GM21825 (cell line): ENCODE data around the gene ANKS3.

ENCODE experiments used
- ATAC-seq: cut with Tn5 transposase; IDR thresholded peaks from one replicate; pipeline ENCODE4 v1.9.1; 2021; ENCODE audit warnings: mild to moderate bottlenecking, moderate library complexity; ENCODE audit not compliant: unreplicated experiment

Gene ANKS3

DNA sequence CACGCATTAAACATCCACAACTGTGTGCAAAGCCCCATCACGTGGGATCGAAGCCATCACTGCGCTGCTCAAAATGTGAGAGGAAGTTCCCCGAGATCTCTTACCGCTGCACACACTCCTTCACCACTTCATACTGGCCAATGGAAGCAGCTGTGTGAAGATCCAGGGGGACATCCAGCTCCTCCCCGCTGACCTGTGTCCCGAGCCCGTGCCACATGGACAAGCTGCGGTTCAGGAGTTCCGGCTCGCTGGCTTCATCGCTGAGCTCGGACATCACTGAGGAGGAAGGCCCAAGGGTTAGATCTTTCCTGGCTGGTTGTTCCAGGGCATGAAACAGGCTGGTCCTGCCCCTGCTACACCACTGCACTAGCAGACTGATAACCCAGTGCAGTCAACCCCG is 4.2 kb downstream of the ANKS3 start:
- no peak for ATAC-seq

DNA sequence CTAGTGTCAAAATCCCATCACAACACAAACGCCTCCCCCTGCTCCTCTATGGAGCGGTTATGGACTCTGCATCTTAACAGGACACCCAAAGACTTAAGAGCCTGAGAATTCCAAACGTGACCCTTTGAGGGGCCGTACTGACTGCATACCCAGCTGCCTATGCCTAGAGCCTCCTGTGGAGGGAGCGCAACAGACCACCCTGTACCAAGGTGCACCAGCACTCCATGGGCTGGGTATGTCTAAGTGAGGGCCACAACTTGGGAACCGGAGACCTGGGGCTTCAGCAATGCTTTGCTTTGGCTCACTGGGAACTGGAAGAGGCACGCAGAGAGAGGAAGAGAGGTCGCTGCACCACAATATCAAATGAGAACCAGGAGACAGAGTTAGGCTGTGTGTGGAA is 5.4 kb downstream of the ANKS3 start:
- no peak for ATAC-seq

DNA sequence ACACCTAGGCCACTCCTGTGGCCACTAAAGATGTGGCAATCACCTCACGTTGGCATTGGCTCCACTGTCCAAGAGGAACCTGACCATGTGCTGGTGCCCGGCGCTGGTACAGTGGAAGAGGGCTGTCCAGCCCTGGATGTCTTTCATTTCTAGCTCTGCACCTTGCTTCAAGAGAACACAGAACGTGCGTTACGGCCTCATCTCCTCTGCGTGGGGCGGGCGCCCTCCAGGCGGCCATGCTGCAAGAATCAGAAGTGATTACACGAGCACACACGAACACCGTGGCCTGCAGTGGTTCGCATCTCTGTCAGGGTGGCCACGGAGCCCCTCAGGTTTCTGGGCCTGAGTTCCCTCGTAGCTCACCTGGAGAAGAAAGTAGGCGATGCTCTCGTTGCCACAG is 7.5 kb downstream of the ANKS3 start:
- ATAC-seq, result no peak

DNA sequence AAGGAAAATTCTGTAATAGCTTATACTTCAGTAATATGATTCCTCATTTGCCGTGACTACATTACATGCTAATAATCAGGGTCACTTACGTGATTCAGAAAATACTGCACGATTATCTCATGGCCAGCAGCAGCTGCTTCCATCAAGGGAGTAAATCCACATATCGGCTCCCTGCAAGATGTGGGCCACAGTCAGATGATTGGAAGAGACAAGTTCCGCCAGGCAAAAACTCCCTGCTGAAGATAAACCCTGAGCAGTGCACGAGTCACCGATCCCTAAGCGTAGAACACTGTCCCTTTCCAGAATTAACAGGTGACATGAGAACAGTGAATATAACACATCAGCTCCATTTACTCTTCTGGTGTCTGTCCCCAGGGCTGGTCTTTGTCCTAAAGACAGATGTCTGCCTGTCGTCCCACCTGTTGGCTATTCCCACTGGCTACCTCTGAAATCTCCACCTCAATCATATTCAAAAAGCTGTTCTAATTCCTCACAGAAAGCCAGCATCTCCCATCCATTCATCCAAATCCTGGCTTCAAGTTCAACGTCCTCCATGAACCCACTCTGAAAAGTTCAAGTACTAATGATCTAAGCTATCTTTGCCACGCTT is 9.3 kb downstream of the ANKS3 start:
- ATAC-seq, result no peak

DNA sequence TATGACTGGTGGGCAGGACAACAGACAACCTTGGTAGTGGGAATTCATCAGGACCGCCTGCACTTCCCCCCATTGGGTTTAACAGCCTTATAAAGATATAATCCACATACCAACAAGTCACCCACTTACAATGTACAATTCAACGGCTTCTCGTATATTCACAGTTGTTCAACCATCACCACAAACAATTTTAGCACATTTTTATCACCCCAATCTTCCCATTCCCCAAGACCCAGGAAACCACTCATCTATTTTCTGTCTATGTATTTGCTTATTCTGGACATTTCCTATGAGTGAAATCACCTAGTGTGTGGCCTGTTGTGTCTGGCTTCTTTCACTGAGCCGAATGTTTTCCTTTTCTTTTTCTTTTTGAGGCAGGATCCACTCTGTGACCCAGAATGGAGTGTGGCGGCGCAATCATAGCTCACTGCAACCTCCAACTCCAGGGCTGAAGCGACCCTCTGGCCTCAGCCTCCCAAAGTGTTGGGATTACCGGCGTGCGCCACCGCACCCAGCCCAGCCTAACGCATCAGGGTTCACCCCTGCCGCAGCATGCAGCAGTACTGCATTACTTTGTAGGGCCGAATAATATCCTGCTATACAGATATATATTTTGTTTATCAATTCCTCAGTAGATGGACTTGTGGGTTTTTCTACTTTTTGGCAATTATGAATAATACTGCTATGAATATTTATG is 10.9 kb downstream of the ANKS3 start:
- no peak for ATAC-seq

DNA sequence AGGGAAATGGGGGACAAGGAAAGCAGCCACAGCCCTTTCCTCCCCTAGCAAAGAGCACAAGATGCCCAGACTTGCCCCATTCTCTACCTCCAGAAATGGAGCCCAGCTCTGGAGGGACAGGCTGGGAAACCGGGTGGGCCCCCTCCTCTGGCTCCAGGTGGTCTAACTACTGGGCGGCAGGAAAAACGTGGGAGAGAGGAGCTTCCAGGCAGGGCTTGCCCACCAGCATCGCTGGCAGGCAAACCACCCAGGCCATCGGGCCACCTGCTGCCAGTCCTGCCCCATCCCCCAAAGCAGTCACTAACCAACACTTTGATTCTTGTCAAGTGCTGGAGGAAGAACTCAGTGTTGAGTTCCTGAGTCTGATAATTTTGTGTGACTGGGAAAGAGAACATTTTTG is 15.6 kb downstream of the ANKS3 start:
- ATAC-seq, result no peak

DNA sequence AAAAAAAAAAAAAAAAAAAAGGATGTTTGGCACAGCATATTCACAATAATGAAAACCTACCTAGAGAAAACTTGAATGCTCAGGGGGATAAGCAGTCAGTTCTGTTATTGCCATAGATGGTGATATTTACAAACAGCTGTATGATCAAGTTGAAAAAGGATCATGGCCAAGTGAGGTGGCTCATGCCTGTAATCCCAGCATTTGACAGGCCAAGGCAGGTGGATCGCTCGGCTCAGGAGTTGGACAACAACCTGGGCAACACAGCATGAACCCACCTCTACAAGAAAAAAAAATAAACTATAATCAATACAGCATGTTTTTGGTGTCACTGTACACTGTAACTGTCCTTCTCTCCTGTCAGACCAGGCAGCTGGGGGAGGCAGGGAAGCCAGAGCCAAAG is 19.1 kb downstream of the ANKS3 start:
- no peak for ATAC-seq

DNA sequence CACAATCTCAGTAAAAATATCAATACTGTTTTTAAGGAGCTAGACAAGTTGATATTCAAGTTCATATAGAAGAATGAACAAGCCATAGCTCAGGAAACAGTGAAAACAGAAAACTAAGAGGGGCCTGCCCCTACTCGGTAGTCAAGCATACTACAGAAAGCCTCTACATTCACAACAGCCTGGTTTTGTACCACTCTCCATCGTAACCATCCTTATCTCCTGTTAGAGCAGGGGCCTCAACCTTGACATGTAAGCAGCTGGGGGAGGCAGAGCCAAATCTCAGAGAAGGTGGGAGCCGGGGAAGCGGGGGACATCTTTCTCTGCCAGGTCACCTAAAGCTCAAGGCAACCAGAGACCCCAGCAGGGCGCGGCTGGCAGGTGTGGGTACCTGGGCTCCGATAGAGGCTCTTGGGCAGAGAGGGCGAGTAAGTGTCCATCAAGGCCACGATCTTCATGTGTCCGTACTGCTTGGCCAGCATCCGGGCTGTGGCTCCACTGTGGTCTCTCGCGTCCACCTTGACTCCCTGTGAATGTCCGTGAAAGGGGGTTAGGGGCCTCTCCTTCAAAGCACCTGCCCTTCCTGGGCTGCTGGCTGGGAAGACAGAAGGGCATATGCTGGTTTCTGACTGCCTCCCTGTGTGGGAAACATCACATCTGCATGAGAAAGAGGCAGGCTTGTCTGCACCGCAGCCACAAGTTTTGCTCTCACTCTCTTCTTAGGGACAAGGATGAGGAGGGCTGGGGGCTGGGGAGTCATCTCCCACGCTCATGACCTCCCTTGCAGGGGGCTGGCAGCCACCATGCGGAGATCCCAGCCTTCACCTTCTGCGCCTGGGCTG is 20.2 kb downstream of the ANKS3 start:
- no peak for ATAC-seq

DNA sequence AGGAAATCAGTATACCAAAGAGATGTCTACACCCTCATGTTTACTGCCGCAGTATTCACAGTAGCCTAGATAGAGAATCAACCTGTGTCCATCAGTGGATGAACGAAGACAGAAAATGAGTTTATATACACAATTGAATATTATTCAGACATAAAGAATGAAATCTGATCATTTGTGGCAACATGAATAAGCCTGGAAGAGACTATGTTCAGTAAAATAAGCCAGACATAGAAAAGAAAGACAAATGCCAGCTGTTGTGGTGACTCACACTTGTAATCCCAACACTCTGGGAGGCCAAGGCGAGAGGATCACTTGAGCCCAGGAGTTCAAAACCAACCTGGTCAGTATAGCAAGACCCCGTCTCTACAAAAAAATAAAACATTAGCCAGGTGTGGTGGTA is 24.6 kb downstream of the ANKS3 start:
- no peak for ATAC-seq

DNA sequence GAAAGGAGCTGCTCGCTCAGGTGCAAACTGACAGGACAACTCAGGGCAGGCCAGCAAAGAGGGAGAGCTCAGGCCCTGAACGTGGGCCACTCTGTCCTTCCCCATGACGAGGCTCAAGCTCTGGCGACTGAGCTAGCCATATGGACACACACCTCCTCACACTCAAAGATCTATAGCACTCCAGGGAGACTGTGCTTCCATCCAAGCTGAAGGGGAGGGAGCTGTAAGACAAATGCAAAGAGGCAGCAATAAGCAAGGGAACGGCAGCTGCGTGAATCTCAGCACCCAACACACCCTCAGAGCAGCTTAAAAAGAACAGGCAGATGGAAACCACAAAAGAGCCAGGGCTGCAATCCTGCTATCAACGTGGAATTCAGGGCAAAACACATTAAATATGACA is 27.2 kb downstream of the ANKS3 start:
- ATAC-seq, result no peak

DNA sequence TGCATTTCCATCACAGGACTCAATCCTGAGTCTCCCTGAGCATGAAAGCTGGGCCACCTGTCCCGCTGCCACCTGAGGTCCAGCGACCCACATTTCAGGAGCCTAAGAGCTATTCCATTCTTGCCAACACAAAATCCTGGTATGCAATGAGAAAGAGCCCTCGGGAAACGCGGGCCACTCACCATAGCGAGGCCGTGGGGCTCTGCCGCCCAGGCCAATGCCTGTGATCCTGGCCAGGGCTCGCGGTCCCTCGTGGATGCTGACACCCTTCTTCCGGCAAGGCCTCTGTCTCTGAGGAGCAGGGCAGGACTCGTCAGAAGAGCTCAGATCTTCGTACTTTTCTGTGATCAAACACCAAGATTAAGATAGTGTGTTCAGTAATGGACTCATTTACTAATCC is 29.2 kb downstream of the ANKS3 start:
- no peak for ATAC-seq

DNA sequence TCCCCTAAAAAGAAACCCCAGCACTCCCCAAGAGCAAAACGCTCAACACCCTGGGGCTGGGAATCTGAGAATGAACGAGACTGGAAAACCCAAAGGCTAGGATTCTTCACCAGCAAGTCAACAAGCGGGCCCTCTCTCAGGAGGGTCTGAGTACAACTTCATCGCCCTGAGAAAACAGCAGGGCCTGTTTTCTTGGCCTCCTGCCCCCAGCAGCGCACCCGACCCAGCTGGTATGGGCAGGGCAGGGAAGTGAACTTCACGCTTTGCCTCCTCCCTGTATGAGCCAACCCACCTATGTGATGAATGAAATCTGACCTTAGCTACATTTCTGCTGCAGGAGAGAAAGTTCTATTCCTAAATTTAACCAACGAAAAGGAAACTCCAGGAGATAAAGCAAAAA is 29.6 kb downstream of the ANKS3 start:
- ATAC-seq, result no peak

DNA sequence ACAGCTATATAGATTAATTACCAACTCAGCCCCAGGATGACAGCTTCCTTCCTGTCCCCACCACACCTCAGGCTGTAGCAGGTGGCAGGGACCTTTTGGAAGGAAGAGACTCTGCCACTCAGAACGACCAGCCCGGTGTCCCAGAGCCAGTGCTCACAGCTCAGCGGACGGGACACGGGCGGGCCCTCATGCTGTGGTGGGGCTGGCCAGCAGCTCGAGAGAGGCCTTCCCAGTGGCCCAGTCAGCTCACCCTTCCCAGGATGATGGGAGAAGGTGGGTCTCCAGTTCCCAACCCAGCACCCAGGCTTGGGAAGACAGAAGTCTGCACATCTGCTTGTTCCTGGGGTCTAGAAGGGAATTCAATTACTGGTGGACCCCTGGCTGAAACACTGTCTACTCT is 30.2 kb downstream of the ANKS3 start:
- no peak for ATAC-seq

DNA sequence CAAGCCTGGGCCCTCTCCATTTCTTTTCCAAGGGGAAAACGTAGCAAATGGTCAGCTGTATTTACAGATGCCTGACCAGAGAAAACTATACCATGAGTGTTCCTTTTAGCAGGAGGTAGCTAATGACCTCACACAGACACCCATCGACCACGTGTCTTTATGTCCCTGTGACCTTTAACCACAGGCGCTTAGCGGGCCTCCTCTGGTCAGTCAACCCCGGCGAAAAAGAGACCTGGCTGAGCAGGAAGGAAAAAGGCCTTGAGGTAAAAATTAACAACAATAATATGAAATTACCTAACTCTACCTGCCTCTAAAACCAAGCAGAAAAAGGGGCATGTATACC is 31.6 kb downstream of the ANKS3 start:
- no peak for ATAC-seq

DNA sequence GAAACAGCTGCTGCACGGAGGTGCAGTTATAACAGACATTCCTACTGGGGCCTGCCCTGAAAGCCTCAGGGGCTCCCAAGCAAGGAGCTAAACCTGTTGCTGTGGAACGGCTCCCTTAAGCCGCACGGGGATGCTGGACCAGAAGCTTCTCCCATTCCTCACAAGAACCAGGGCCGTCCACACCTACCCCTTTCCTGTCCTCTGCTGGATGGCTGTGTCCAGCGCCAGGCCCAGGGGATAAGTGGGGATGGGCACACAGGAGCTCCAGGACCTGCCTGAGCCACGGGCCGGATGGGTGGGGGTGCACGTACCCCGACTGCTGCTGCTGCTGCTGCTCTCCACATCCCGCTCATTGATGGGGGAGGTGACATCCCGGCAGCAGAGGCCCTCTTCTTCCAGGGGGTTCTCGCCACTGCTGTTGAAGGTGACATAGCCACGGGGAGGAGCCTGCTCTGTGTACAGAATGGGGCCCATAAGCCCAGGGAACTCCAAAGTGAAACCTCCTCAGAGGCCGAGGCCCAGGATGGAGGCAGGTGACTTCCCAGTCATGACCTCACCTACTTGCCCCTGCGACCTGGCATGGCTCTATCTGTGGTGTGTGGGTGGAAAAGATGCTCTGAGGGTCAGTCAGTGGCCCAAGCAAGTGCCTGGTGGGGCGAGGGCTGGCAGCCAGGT is 32.1 kb downstream of the ANKS3 start:
- no peak for ATAC-seq

DNA sequence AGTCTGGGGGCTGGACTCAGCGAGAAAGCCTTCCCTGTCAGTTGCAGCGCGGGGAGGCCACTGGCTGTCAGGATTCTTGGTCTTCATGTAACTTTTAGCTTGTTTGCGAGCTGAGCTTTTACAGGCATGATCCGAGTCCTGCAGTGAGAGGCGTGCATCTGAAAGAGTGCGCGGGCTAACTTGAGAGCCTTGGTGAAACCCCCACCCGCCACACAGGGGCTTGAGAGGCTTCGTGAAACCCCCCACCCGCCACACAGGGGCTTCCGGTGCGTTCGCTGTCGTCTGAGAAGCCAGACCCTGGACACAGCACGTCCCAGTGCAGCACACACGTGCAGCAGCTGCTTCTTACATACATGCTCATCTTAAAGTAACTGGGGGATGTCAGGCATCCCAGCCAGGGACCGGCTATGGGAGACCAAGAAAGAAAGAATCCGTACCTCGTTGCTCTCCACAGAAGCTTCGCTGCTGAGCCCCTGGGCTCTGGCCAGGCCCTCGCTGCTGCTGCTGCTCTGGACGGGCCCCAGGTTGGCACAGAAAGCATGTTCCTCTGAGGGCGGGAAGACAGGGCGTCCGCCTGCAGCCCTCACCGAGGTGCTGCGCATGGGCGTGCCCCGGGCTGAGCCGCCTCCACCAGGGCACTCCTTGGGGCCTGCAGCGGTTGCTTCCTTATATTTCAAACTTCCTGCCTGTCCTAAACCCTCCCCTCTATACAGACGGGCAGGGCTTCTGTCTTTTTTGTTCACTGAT is 32.9 kb downstream of the ANKS3 start:
- ATAC-seq, result no peak

DNA sequence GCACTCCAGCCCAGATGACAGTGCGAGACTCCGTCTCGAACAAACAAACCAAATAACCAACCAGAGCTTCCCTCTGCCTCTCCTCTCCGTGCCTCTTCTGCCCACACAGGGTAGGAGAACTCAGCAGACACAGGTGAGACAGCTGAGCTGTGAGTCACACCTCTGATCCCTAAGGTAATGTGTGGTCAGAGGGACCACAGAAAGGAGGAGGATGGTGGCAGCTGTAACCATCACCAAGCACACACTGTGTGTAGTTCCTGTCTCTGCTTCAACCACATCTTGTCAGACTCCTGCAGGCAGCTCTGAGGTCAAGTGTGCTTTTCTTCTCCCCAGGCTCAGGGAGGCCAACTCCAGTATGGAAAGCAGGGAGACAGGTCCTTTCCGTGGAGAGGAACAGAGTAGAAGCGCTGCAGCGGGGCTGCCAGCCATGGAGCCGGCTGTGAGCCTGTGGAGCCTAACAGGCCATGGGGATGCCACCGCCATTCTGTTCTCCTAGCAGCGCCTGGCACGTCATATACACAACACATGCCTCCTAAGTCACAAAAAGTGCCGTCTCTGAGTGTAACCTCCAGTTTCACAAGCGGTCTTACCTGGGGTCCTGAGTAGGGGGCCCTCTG is 33.6 kb downstream of the ANKS3 start:
- ATAC-seq, result no peak

DNA sequence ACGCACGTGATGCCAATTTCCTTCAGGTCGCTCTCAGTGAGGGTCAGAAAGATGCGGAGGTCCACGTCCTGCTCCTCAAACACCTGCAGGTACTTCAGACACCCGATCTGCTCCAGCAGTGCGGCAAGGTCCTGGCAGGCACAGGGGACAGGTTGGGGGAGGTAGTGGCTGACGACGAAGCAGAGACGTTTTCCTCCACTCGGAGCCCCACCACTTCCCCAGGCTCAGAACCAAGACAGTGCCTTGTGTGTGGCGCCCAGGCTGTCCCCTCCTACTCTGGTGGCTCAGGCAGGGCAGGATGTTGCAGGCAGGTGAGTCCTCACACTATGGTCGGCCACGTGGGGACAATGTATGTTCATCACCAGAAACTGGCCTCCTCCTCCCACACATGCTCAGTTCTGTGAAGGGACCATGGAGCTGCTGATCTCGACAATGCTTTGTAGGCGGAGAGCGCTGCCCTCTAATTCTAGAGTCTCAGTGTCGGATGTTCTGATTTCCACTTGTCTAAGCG is 35.0 kb downstream of the ANKS3 start:
- no peak for ATAC-seq

DNA sequence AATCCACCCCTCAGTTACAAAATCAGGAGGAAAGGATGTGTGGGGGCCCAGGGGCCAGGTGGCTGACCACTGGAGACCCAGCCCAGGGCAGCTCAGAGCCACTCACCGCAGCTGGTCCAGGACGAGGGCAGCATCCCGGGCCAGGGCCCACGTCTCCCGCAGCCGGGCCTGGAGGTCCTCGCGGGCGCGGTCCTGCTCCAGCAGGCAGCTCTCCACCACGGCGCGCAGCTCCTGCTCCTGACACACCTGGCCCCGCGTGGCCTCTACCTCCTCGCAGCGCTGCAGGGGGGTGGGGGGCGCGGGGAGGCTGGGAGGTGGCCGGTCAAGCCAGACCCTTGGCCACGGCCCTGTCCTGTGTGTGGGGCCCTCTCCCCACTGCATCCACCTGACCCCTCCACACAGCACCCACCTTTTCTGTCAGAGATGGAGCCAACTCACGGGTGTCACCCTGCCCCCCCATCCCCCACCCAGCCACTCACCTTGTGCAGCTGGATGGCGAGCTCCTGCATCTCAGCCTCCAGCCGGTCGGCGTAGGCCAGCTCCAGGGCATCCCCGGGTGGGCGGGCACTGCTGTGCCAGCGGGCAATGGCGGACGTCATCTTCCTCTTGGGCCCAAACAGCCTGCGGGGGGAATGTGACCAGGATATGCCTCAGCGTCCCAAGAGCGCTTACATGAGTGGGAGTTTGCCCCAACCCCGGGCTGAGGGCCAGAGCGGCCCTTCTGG is 35.6 kb downstream of the ANKS3 start:
- no peak for ATAC-seq

DNA sequence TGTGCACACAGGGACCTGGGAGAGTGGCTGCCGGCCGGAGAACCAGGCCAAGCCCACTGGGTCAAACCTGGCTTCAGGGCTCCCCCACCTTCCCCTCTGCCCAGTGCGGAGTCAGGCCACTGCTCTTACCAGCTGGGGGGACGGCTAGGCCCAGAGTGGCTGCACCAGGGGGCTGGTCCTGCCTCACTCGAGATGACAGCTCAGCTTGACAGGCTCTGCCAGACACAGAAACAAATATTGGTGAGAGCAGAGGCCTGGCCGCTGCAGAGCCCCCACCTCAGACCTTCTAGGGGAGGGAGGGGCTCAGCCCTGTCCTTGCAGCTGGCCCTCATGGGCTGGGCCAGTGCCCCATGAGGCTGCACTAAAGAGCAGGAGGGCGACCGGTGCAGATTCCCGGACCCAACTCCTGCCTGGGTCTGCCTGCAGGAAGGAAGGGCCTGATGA is 36.2 kb downstream of the ANKS3 start:
- no peak for ATAC-seq
